SK-N-SH treated with all-trans-retinoic acid at 6 μM for 48 hours (cell line): ENCODE measurements around the gene LYPD6B.

Experiments used
- ATAC-seq: fragments of 200-7000 bp; cut with Tn5 transposase; 3 replicates; pipeline ENCODE4 v1.9.1; 2020; ENCODE audit warnings: mild to moderate bottlenecking, moderate library complexity
- ARNTL ChIP-seq: fragments of 450-650 bp; formaldehyde crosslinking; IDR thresholded peaks from 2 replicates; pipeline ENCODE4 v1.5.0; 2020; ENCODE audit warnings: low read depth, mild to moderate bottlenecking, moderate library complexity, borderline replicate concordance
- BACH2 ChIP-seq: fragments of 250-450 bp; sonication (Bioruptor Pico); IDR thresholded peaks from 2 replicates; pipeline ENCODE4 v1.9.0; 2021; ENCODE audit warnings: mild to moderate bottlenecking, borderline replicate concordance
- CSDC2 ChIP-seq: fragments of 250-450 bp; sonication (Bioruptor Pico); IDR thresholded peaks from 2 replicates; pipeline ENCODE4 v1.5.0; 2020; ENCODE audit warnings: mild to moderate bottlenecking, moderate library complexity
- CSRNP3 ChIP-seq: fragments of 250-450 bp; sonication (Bioruptor Pico); IDR thresholded peaks from 2 replicates; pipeline ENCODE4 v1.5.1; 2021; ENCODE audit warnings: mild to moderate bottlenecking, moderate library complexity
- ESRRG ChIP-seq: fragments of 250-450 bp; sonication (Bioruptor Pico); IDR thresholded peaks from 2 replicates; pipeline ENCODE4 v1.6.1; 2021; ENCODE audit warnings: mild to moderate bottlenecking
- ISL1 ChIP-seq: fragments of 250-450 bp; sonication (Bioruptor Pico); IDR thresholded peaks from 2 replicates; pipeline ENCODE4 v2.1.2; 2022; ENCODE audit warnings: mild to moderate bottlenecking, moderate library complexity
- OSR1 ChIP-seq: fragments of 250-450 bp; sonication (Bioruptor Pico); IDR thresholded peaks from 2 replicates; pipeline ENCODE4 v1.8.0; 2022; ENCODE audit warnings: moderate library complexity, mild to moderate bottlenecking, inconsistent platforms
- PPARA ChIP-seq: fragments of 250-450 bp; sonication (Bioruptor Pico); IDR thresholded peaks from 2 replicates; pipeline ENCODE4 v1.5.0; 2020; ENCODE audit warnings: mild to moderate bottlenecking, borderline replicate concordance
- RARB ChIP-seq: fragments of 250-450 bp; sonication (Bioruptor Pico); IDR thresholded peaks from 2 replicates; pipeline ENCODE4 v1.8.0; 2021; ENCODE audit warnings: mild to moderate bottlenecking, moderate library complexity
- SNAI2 ChIP-seq: fragments of 250-450 bp; sonication (Bioruptor Pico); IDR thresholded peaks from 2 replicates; pipeline ENCODE4 v1.5.0; 2020; ENCODE audit warnings: mild to moderate bottlenecking, moderate library complexity
- TCF4 ChIP-seq: fragments of 250-450 bp; sonication (Bioruptor Pico); IDR thresholded peaks from 2 replicates; pipeline ENCODE4 v1.8.0; 2021; ENCODE audit warnings: mild to moderate bottlenecking, moderate library complexity, borderline replicate concordance
- TOX ChIP-seq: fragments of 250-450 bp; sonication (Bioruptor Pico); IDR thresholded peaks from 2 replicates; pipeline ENCODE4 v1.8.0; 2021; ENCODE audit warnings: mild to moderate bottlenecking, moderate library complexity, borderline replicate concordance
- ZC3H10 ChIP-seq: fragments of 250-450 bp; sonication (Bioruptor Pico); IDR thresholded peaks from 2 replicates; pipeline ENCODE4 v1.5.1; 2021; ENCODE audit warnings: mild to moderate bottlenecking, moderate library complexity
- ZFP30 ChIP-seq: fragments of 450-650 bp; formaldehyde crosslinking; IDR thresholded peaks from 2 replicates; pipeline ENCODE4 v1.5.0; 2022; ENCODE audit warnings: mild to moderate bottlenecking, moderate library complexity
- ZNF565 ChIP-seq: fragments of 450-650 bp; formaldehyde crosslinking; conservative IDR thresholded peaks from 2 replicates; pipeline ENCODE4 v1.5.0; 2020; ENCODE audit warnings: low read depth, mild to moderate bottlenecking, moderate library complexity
- ZNF8 ChIP-seq: fragments of 450-650 bp; formaldehyde crosslinking; IDR thresholded peaks from 2 replicates; pipeline ENCODE4 v1.5.0; 2020; ENCODE audit warnings: mild to moderate bottlenecking, moderate library complexity
- TF ChIP-seq, protein P1 (sequence below): fragments of 250-450 bp; sonication (Bioruptor Pico); IDR thresholded peaks from 2 replicates; pipeline ENCODE4 v1.8.0; 2020; ENCODE audit warnings: mild to moderate bottlenecking, moderate library complexity, borderline replicate concordance
- TF ChIP-seq, protein P2 (sequence below): fragments of 250-450 bp; sonication (Bioruptor Pico); IDR thresholded peaks from 2 replicates; pipeline ENCODE4 v1.5.1; 2020; ENCODE audit warnings: low read depth, mild to moderate bottlenecking, moderate library complexity
- TF ChIP-seq, protein P3 (sequence below): fragments of 250-450 bp; sonication (Bioruptor Pico); IDR thresholded peaks from 2 replicates; pipeline ENCODE4 v1.5.0; 2020; ENCODE audit warnings: mild to moderate bottlenecking, moderate library complexity

The LYPD6B gene

GRCh38 chr2:149047118-149047517 lies 8.6 kb downstream of the LYPD6B start:
- no peak for ATAC-seq
- no peak for TF ChIP-seq RARB (CRISPR knock-in tag)

GRCh38 chr2:149049142-149049541 lies 10.6 kb downstream of the LYPD6B start:
- TF ChIP-seq CSRNP3 (CRISPR knock-in tag) (no peak), TOX (CRISPR knock-in tag) (no peak), ZNF565 (CRISPR knock-in tag) (no peak), CSDC2 (CRISPR knock-in tag) (no peak), TCF4 (CRISPR knock-in tag) (no peak), ZC3H10 (no peak), ISL1 (CRISPR knock-in tag) (no peak), PPARA (CRISPR knock-in tag) (no peak), BACH2 (CRISPR knock-in tag) (no peak), OSR1 (CRISPR knock-in tag) (no peak), ESRRG (CRISPR knock-in tag) (no peak)
- TF ChIP-seq, protein P1, sequence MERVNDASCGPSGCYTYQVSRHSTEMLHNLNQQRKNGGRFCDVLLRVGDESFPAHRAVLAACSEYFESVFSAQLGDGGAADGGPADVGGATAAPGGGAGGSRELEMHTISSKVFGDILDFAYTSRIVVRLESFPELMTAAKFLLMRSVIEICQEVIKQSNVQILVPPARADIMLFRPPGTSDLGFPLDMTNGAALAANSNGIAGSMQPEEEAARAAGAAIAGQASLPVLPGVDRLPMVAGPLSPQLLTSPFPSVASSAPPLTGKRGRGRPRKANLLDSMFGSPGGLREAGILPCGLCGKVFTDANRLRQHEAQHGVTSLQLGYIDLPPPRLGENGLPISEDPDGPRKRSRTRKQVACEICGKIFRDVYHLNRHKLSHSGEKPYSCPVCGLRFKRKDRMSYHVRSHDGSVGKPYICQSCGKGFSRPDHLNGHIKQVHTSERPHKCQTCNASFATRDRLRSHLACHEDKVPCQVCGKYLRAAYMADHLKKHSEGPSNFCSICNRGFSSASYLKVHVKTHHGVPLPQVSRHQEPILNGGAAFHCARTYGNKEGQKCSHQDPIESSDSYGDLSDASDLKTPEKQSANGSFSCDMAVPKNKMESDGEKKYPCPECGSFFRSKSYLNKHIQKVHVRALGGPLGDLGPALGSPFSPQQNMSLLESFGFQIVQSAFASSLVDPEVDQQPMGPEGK (CRISPR knock-in tag): no peak
- TF ChIP-seq, protein P2, sequence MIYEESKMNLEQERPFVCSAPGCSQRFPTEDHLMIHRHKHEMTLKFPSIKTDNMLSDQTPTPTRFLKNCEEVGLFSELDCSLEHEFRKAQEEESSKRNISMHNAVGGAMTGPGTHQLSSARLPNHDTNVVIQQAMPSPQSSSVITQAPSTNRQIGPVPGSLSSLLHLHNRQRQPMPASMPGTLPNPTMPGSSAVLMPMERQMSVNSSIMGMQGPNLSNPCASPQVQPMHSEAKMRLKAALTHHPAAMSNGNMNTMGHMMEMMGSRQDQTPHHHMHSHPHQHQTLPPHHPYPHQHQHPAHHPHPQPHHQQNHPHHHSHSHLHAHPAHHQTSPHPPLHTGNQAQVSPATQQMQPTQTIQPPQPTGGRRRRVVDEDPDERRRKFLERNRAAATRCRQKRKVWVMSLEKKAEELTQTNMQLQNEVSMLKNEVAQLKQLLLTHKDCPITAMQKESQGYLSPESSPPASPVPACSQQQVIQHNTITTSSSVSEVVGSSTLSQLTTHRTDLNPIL: no peak
- ATAC-seq: no peak

DNA sequence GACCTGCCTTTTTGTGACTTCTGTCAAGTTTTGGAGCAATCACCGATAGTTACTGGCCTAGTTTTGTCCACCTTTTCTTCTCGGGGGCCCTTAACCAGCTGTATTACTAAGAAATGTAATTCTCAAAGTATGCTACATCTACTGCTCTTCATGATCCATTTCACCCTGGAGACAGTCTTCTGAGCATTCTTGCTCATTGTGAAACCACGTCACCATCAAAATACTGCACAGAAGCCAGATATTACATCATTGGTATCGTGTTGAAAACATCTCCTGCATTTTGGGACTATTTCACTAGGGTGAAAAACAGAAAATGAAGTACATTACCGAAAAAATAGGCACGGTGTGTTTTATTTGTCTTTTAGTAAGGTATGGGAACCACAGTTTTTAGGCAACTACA lies 11.7 kb downstream of the LYPD6B start:
- no peak for TF ChIP-seq OSR1 (CRISPR knock-in tag)
- TF ChIP-seq, protein P3, sequence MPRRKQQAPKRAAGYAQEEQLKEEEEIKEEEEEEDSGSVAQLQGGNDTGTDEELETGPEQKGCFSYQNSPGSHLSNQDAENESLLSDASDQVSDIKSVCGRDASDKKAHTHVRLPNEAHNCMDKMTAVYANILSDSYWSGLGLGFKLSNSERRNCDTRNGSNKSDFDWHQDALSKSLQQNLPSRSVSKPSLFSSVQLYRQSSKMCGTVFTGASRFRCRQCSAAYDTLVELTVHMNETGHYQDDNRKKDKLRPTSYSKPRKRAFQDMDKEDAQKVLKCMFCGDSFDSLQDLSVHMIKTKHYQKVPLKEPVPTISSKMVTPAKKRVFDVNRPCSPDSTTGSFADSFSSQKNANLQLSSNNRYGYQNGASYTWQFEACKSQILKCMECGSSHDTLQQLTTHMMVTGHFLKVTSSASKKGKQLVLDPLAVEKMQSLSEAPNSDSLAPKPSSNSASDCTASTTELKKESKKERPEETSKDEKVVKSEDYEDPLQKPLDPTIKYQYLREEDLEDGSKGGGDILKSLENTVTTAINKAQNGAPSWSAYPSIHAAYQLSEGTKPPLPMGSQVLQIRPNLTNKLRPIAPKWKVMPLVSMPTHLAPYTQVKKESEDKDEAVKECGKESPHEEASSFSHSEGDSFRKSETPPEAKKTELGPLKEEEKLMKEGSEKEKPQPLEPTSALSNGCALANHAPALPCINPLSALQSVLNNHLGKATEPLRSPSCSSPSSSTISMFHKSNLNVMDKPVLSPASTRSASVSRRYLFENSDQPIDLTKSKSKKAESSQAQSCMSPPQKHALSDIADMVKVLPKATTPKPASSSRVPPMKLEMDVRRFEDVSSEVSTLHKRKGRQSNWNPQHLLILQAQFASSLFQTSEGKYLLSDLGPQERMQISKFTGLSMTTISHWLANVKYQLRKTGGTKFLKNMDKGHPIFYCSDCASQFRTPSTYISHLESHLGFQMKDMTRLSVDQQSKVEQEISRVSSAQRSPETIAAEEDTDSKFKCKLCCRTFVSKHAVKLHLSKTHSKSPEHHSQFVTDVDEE (CRISPR knock-in tag): no peak
- TF ChIP-seq, all 23 proteins: peak for 0
- peak; percentile 28; the same call in 2 of the 3 replicates for ATAC-seq

DNA sequence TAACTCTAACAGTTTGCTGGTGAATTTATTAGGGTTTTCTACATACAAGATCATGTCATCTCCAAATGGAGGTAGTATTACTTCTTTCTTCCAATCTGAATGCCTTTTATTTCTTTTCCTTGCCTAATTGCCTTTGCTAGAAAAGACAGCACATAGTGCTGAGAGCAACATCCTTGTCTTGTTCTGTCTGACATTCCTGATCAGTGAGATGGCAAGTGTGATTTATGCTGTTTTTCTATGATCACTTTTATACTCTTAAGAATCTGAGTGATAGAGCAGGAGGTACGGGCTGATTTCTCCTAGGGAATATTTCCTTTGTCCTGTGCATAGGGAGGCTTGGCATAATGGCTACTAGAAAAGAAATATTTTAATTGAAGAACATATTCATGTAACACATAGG lies 17.3 kb downstream of the LYPD6B start:
- no peak for TF ChIP-seq ESRRG (CRISPR knock-in tag)
- 0 out of 2 replicates have a peak, but pooled peaks have one; percentile 11 for TF ChIP-seq ISL1 (CRISPR knock-in tag)
- peak; percentile 83 for ATAC-seq

- peak; percentile 62 for ATAC-seq
- TF ChIP-seq TOX (CRISPR knock-in tag) (no peak), SNAI2 (CRISPR knock-in tag) (no peak), CSRNP3 (CRISPR knock-in tag) (no peak), ISL1 (CRISPR knock-in tag) (no peak), ZFP30 (CRISPR knock-in tag) (no peak), ZNF8 (no peak), TCF4 (CRISPR knock-in tag) (no peak), OSR1 (CRISPR knock-in tag) (no peak), ARNTL (CRISPR knock-in tag) (no peak)
These were observed 18.2 kb downstream of the LYPD6B start for GRCh38 chr2:149056541-149057255.
